ENCODE measurements around the gene FAM184A.
A peak's percentile ranks its signal among the peaks of the same experiment; 100 is the strongest.

The FAM184A gene

GRCh38 chr6:118980063-118980462, 98.4 kb downstream of the FAM184A start:
- Histone ChIP-seq H3K4me3 (no peak overlapping the region), H3K27ac (no peak overlapping the region)

- Histone ChIP-seq H3K27ac (no peak overlapping the region), H3K4me3 (no peak overlapping the region)
These were observed 103.7 kb downstream of the FAM184A start for GRCh38 chr6:118974790-118975189.

GRCh38 chr6:118971682-118972081, 106.8 kb downstream of the FAM184A start:
- no peak overlapping the region for H3K27ac ChIP-seq
- H3K4me3 ChIP-seq: no peak overlapping the region

- H3K27ac ChIP-seq: no peak overlapping the region
- H3K4me3 ChIP-seq: no peak overlapping the region
These were observed 107.6 kb downstream of the FAM184A start for GRCh38 chr6:118970866-118971265.

- Histone ChIP-seq H3K4me3 (no peak overlapping the region), H3K27ac (no peak overlapping the region)
These were observed 110.0 kb downstream of the FAM184A start for GRCh38 chr6:118968416-118968815.

- no peak overlapping the region for H3K27ac ChIP-seq
- no peak overlapping the region for H3K4me3 ChIP-seq
These were observed 111.2 kb downstream of the FAM184A start for GRCh38 chr6:118967239-118967638.

- Histone ChIP-seq H3K4me3 (no peak overlapping the region), H3K27ac (no peak overlapping the region)
These were observed 112.6 kb downstream of the FAM184A start for GRCh38 chr6:118965843-118966370.

- Histone ChIP-seq H3K27ac (no peak overlapping the region), H3K4me3 (no peak overlapping the region)
These were observed 113.1 kb downstream of the FAM184A start for GRCh38 chr6:118965371-118965770.

GRCh38 chr6:118963003-118963402, 115.5 kb downstream of the FAM184A start:
- Histone ChIP-seq H3K27ac (no peak overlapping the region), H3K4me3 (no peak overlapping the region)

- no peak overlapping the region for H3K4me3 ChIP-seq
- H3K27ac ChIP-seq: no peak overlapping the region
These were observed 118.6 kb downstream of the FAM184A start for GRCh38 chr6:118959903-118960302.

GRCh38 chr6:118953391-118953790, 125.1 kb downstream of the FAM184A start:
- Histone ChIP-seq H3K27ac (no peak overlapping the region), H3K4me3 (no peak overlapping the region)

- H3K4me3 ChIP-seq: no peak overlapping the region
- H3K27ac ChIP-seq: no peak overlapping the region
These were observed 125.8 kb downstream of the FAM184A start for GRCh38 chr6:118952683-118953082.

- Histone ChIP-seq H3K4me3 (no peak overlapping the region), H3K27ac (no peak overlapping the region)
These were observed 133.2 kb downstream of the FAM184A start for GRCh38 chr6:118945217-118945616.

GRCh38 chr6:118940770-118941169, 137.7 kb downstream of the FAM184A start:
- H3K27ac ChIP-seq: no peak overlapping the region
- H3K4me3 ChIP-seq: no peak overlapping the region

GRCh38 chr6:118939683-118940082, 138.8 kb downstream of the FAM184A start:
- Histone ChIP-seq H3K27ac (no peak overlapping the region), H3K4me3 (no peak overlapping the region)

GRCh38 chr6:118935978-118936703, 142.3 kb downstream of the FAM184A start:
- H3K4me3 ChIP-seq: no peak overlapping the region
- no peak overlapping the region for H3K27ac ChIP-seq

- Histone ChIP-seq H3K4me3 (peak overlapping the region; percentile 77 to 98 (median 86)), H3K27ac (peak overlapping the region; percentile 73 to 96 (median 89))
These were observed 143.2 kb downstream of the FAM184A start for GRCh38 chr6:118935331-118935668.

- Histone ChIP-seq H3K27ac (peak within 1 kb of the TSS; percentile 73 to 96 (median 89)), H3K4me3 (peak within 1 kb of the TSS; percentile 77 to 98 (median 86))
These were observed 143.8 kb downstream of the FAM184A start, which contains the start of gene MCM9 for GRCh38 chr6:118934461-118935330. Gene MCM9, minus strand, starts transcription at chr6:118935159. Its CDS starts 3,436 bp downstream, at chr6:118931723.

GRCh38 chr6:118933855-118934460, 144.5 kb downstream of the FAM184A start:
- Histone ChIP-seq H3K27ac (peak overlapping the region in 8 of 21 experiments; percentile 83 to 96 (median 89)), H3K4me3 (peak overlapping the region; percentile 77 to 98 (median 86))

- Histone ChIP-seq H3K27ac (no peak overlapping the region), H3K4me3 (no peak overlapping the region)
These were observed 146.0 kb downstream of the FAM184A start for GRCh38 chr6:118932421-118932820.

All from skin epidermis (tissue), 12 donors.